Fibroblast of skin of back (primary cell): Measurements from ENCODE around the gene DEFB132. TPM values are rescaled to one million over a fixed set of nuclear protein-coding genes. Genes with fewer than 3 reads are reported as not detected.
"Not testable (repeated sequence)": the region's sequence is repeated elsewhere in the genome, so short reads cannot be mapped to it uniquely, and the experiment has no call there.

Experiments
- DNase-seq: peaks from one replicate; pipeline ENCODE4 v3.0.0-alpha.2; 2013
- polyA plus RNA-seq, 2 experiments: library from polyadenylated mRNA; unstranded; fragments of 120-200 nt; gene quantifications; one replicate each; pipeline ENCODE4 v1.2.1, GENCODE V29; 2013; ENCODE audit not compliant: insufficient read length in 2 of 2

The DEFB132 gene
- polyA plus RNA-seq (2013, experiment 1 of 2; ENCODE audit: insufficient read length) = not detected
- polyA plus RNA-seq (2013, experiment 2 of 2; ENCODE audit: insufficient read length) = not detected

GRCh38 chr20:257419-257818 is at the start of gene DEFB132:
DEFB132 (plus strand) TSS chr20:257724; CDS start chr20:257779, 55 bp downstream.
- no peak for DNase-seq

GRCh38 chr20:208942-209566 is 48.5 kb upstream of the DEFB132 start:
- DNase-seq = peak; percentile 71

GRCh38 chr20:210809-211502 is 46.6 kb upstream of the DEFB132 start:
- DNase-seq = no peak

GRCh38 chr20:214383-214782 is 43.1 kb upstream of the DEFB132 start:
- no peak for DNase-seq

- DNase-seq = no peak
Observed at GRCh38 chr20:215796-216195, 41.7 kb upstream of the DEFB132 start.

- no peak for DNase-seq
Observed at GRCh38 chr20:217266-217665, 40.3 kb upstream of the DEFB132 start.

- peak; percentile 2 for DNase-seq
Observed at GRCh38 chr20:219290-220115, 38.0 kb upstream of the DEFB132 start.

GRCh38 chr20:221258-221830 is 36.2 kb upstream of the DEFB132 start:
- DNase-seq = no peak

GRCh38 chr20:225879-226278 is 31.6 kb upstream of the DEFB132 start:
- not testable (repeated sequence) for DNase-seq

- DNase-seq = no peak
Observed at GRCh38 chr20:226958-227357, 30.6 kb upstream of the DEFB132 start, which contains the start of gene DEFB129. DEFB129 (plus strand) TSS chr20:227258; CDS start chr20:227289, 31 bp downstream.

GRCh38 chr20:227439-228105 is 30.0 kb upstream of the DEFB132 start:
- DNase-seq = no peak

- peak; percentile 1 for DNase-seq
Observed at GRCh38 chr20:235891-236290, 21.6 kb upstream of the DEFB132 start.

- no peak for DNase-seq
Observed at GRCh38 chr20:237489-237888, 20.0 kb upstream of the DEFB132 start.

GRCh38 chr20:237929-238328 is 19.6 kb upstream of the DEFB132 start:
- no peak for DNase-seq

- no peak for DNase-seq
Observed at GRCh38 chr20:242905-243304, 14.6 kb upstream of the DEFB132 start.

- no peak for DNase-seq
Observed at GRCh38 chr20:251354-251753, 6.2 kb upstream of the DEFB132 start.

- DNase-seq = no peak
Observed at GRCh38 chr20:252801-253200, 4.7 kb upstream of the DEFB132 start.

- DNase-seq = not testable (repeated sequence)
Observed at GRCh38 chr20:253447-253846, 4.1 kb upstream of the DEFB132 start.

- DNase-seq = no peak
Observed at GRCh38 chr20:258269-258858, 840 bp downstream of the DEFB132 start.

GRCh38 chr20:258963-259362 is 1.4 kb downstream of the DEFB132 start:
- peak; percentile 15 for DNase-seq

GRCh38 chr20:259981-260380 is 2.5 kb downstream of the DEFB132 start:
- no peak for DNase-seq

GRCh38 chr20:263701-264100 is 6.2 kb downstream of the DEFB132 start:
- no peak for DNase-seq
